Endothelial cell of umbilical vein (primary cell): Measurements from ENCODE around the gene SGK2. TPM values are rescaled to one million over a fixed set of nuclear protein-coding genes. Genes with fewer than 3 reads are reported as not detected.

Experiments used
- BruUV-seq: library from RNA; stranded (reverse); fragments of 400-500 nt; replicated peaks from 2 replicates; lab custom pipeline; 2021; lab: Mats Ljungman, UMichigan
- CTCF ChIA-PET: fragments of 300-600, 350-600 bp; sonication (Branson Sonifier 250); formaldehyde crosslinking; loops from one replicate; lab custom pipeline; 2021; ENCODE audit warnings: antibody characterized with exemption, inconsistent platforms; lab: Charles Lee
- POLR2A ChIA-PET: fragments of 300-600, 350-600 bp; sonication (Branson Sonifier 250); formaldehyde crosslinking; loops from one replicate; lab custom pipeline; 2021; ENCODE audit warnings: antibody characterized with exemption, inconsistent platforms; lab: Charles Lee
- DNase-seq: peaks from one replicate; pipeline ENCODE4 v3.0.0-alpha.2; 2011; ENCODE audit warnings: low read depth, low spot score
- FAIRE-seq: peaks from 2 replicates; lab custom pipeline; 2011; peaks lifted over from hg19 to GRCh38; lab: Jason Lieb, UNC
- H2AFZ ChIP-seq: 2 replicates; pipeline ENCODE4 v1.6.0; 2012; ENCODE audit warnings: low read depth, low read length, control low read depth, inconsistent platforms
- H3K27ac ChIP-seq: 2 replicates; pipeline ENCODE4 v1.5.1; 2011; ENCODE audit warnings: low read depth, mild to moderate bottlenecking, control low read depth, low read length, moderate library complexity; ENCODE audit not compliant: insufficient read depth
- H3K27me3 ChIP-seq, 2 experiments: 2 replicates each; pipeline versions ENCODE4 v1.6.0 to v1.6.1; 2011; ENCODE audit warnings: low read length in 2 of 2, mixed read lengths in 1 of 2; ENCODE audit not compliant: control insufficient read depth in 2 of 2, insufficient read depth in 2 of 2
- H3K36me3 ChIP-seq, 2 experiments: 2 replicates in 1 of 2; 3 replicates in 1 of 2; pipeline ENCODE4 v1.5.1; 2011; ENCODE audit warnings: low read length in 2 of 2, mild to moderate bottlenecking in 1 of 2, moderate library complexity in 1 of 2; ENCODE audit not compliant: control insufficient read depth in 2 of 2, insufficient read depth in 2 of 2; ENCODE audit errors: extremely low read depth in 1 of 2
- H3K4me1 ChIP-seq: 3 replicates; pipeline ENCODE4 v1.5.1; 2011; ENCODE audit warnings: mild to moderate bottlenecking, low read length; ENCODE audit not compliant: control insufficient read depth, insufficient read depth; ENCODE audit errors: extremely low read depth
- H3K4me2 ChIP-seq: 2 replicates; pipeline ENCODE4 v1.6.1; 2011; ENCODE audit warnings: low read length, control low read depth, mixed read lengths; ENCODE audit not compliant: insufficient read depth
- H3K4me3 ChIP-seq, 3 experiments: fragments of 200-600 bp in 1 of 3; sonication (generic), shearing (Covaris generic) in 1 of 3; replicated peaks in 1 of 3; 2 replicates each; pipeline ENCODE4 v1.5.1; 2011 to 2016; ENCODE audit warnings: control low read depth in 3 of 3, low read length in 3 of 3, mild to moderate bottlenecking in 2 of 3, inconsistent platforms in 1 of 3, low read depth in 1 of 3, moderate library complexity in 1 of 3; ENCODE audit not compliant: insufficient read depth in 1 of 3
- H3K79me2 ChIP-seq: 2 replicates; pipeline ENCODE4 v1.6.0; 2012; ENCODE audit warnings: low read length, inconsistent platforms; ENCODE audit not compliant: control insufficient read depth, insufficient read depth
- H3K9ac ChIP-seq: replicated peaks from 2 replicates; pipeline ENCODE3; 2011; ENCODE audit warnings: low read length, control low read depth; ENCODE audit not compliant: insufficient read depth; ENCODE audit errors: extremely low read depth
- H3K9me1 ChIP-seq: replicated peaks from 3 replicates; pipeline ENCODE4 v1.6.0; 2011; ENCODE audit warnings: mild to moderate bottlenecking, low read length; ENCODE audit not compliant: control insufficient read depth, insufficient read depth; ENCODE audit errors: extremely low read depth
- H3K9me3 ChIP-seq: replicated peaks from 2 replicates; pipeline ENCODE4 v1.5.1; 2012; ENCODE audit warnings: low read length, inconsistent platforms; ENCODE audit not compliant: control insufficient read depth, insufficient read depth
- H4K20me1 ChIP-seq: replicated peaks from 2 replicates; pipeline ENCODE3; 2011; ENCODE audit warnings: mild to moderate bottlenecking, low read length; ENCODE audit not compliant: control insufficient read depth, insufficient read depth; ENCODE audit errors: extremely low read depth
- EZH2 ChIP-seq: IDR thresholded peaks from 2 replicates; pipeline ENCODE4 v1.6.1; 2012; ENCODE audit warnings: borderline replicate concordance, low read depth, mild to moderate bottlenecking, moderate library complexity, low read length, inconsistent platforms; ENCODE audit not compliant: severe bottlenecking
- FOS ChIP-seq: IDR thresholded peaks from 2 replicates; pipeline ENCODE4 v1.6.1; 2011; ENCODE audit warnings: mild to moderate bottlenecking, low read length, moderate library complexity, borderline replicate concordance; ENCODE audit not compliant: insufficient read depth
- GATA2 ChIP-seq: IDR thresholded peaks from 2 replicates; pipeline ENCODE4 v1.7.0; 2011; ENCODE audit warnings: low read depth, mild to moderate bottlenecking, moderate library complexity, mixed read lengths, low read length; ENCODE audit not compliant: insufficient read length, insufficient read depth
- JUN ChIP-seq: IDR thresholded peaks from 2 replicates; pipeline ENCODE4 v1.6.1; 2011; ENCODE audit warnings: borderline replicate concordance, low read depth; ENCODE audit not compliant: insufficient read length, insufficient read depth
- MAX ChIP-seq: IDR thresholded peaks from 2 replicates; pipeline ENCODE4 v1.6.1; 2011; ENCODE audit not compliant: insufficient read depth, insufficient read length
- MYC ChIP-seq: IDR thresholded peaks from one replicate; pipeline ENCODE4 v1.6.1; 2011; ENCODE audit warnings: mild to moderate bottlenecking, low read depth, low read length
- POLR2A ChIP-seq: IDR thresholded peaks from 2 replicates; pipeline ENCODE4 v1.6.1; 2012; ENCODE audit warnings: low read depth, mild to moderate bottlenecking, control low read depth, low read length
- POLR2AphosphoS5 ChIP-seq: IDR thresholded peaks from 2 replicates; pipeline ENCODE4 v1.6.1; 2012; ENCODE audit warnings: low read depth, mild to moderate bottlenecking, control low read depth, low read length, moderate library complexity; ENCODE audit not compliant: insufficient read depth
- dilution Hi-C: fragments of 300-500 bp; cut with MboI; formaldehyde crosslinking; loops from one replicate; pipeline ENCODE4 v1.15.0; 2019; ENCODE audit warnings: low sequenced_read_pairs; ENCODE audit not compliant: extremely low pct_ligation_motif_present
- intact Hi-C: fragments of 100-400 bp; cut with micrococcal nuclease; formaldehyde crosslinking; loops from one replicate; pipeline ENCODE4 v1.10.0; 2022
- polyA plus RNA-seq, 4 experiments: library from polyadenylated mRNA; depleted of rRNA in 3 of 4; stranded (reverse) in 3 of 4; unstranded in 1 of 4; fragments of >200 nt; gene quantifications; 2 replicates each; pipeline versions ENCODE4 v1.2.1 to v1.2.3, GENCODE V29; 2011 to 2012; ENCODE audit warnings: missing spikeins in 1 of 4
- total RNA-seq: library from RNA; stranded (reverse); gene quantifications from 2 replicates; pipeline ENCODE4 v1.2.3, GENCODE V29; 2021
- TF ChIP-seq, protein P1 (sequence below), 2 donors: IDR thresholded peaks; 1 replicate in 1 of 2; 2 replicates in 1 of 2; pipeline ENCODE4 v1.5.1; 2011; ENCODE audit warnings: low read length in 2 of 2, mild to moderate bottlenecking in 2 of 2, moderate library complexity in 2 of 2, control low read depth in 1 of 2, inconsistent platforms in 1 of 2, low read depth in 1 of 2; ENCODE audit not compliant: insufficient read depth in 1 of 2; ENCODE audit errors: extremely low read depth in 1 of 2

SGK2 gene
- total and polyA plus RNA-seq, 2 donors (not counting 3 experiments of a cell fraction or from before 2014, with no cell fraction given), result 0.21 to 0.27 TPM

- FAIRE-seq (no peak), DNase-seq (no peak)
- Histone ChIP-seq H4K20me1 (no peaks in the 10 kb centered on the region), H3K9me3 (no peaks in the 10 kb centered on the region), H3K4me2 (no peak overlapping the region), H3K27me3 (no peaks in the 10 kb centered on the region), H3K9ac (no peak overlapping the region), H3K36me3 (no peaks in the 10 kb centered on the region), H3K4me1 (no peaks in the 10 kb centered on the region), H3K27ac (no peak overlapping the region), H3K4me3 (no peak overlapping the region), H2AFZ (no peak overlapping the region), H3K79me2 (no peaks in the 10 kb centered on the region), H3K9me1 (no peaks in the 10 kb centered on the region)
- ChIA-PET POLR2A (no interaction called here), CTCF (interaction anchor here (1.6 kb wide), 1 partner anchor 17 kb away, joined by 5 read pairs; no protein-coding TSS in a partner anchor)
- dilution Hi-C loops (no loop called here), intact Hi-C loops (no loop called here)
- no TSS peak for BruUV-seq
- TF ChIP-seq GATA2, result no peak
- TF ChIP-seq MAX, result no peak
- TF ChIP-seq MYC, result no peak
- no peak for TF ChIP-seq POLR2AphosphoS5
Observed at GRCh38 chr20:43531091-43531443, 27.8 kb upstream of the SGK2 start.

DNA sequence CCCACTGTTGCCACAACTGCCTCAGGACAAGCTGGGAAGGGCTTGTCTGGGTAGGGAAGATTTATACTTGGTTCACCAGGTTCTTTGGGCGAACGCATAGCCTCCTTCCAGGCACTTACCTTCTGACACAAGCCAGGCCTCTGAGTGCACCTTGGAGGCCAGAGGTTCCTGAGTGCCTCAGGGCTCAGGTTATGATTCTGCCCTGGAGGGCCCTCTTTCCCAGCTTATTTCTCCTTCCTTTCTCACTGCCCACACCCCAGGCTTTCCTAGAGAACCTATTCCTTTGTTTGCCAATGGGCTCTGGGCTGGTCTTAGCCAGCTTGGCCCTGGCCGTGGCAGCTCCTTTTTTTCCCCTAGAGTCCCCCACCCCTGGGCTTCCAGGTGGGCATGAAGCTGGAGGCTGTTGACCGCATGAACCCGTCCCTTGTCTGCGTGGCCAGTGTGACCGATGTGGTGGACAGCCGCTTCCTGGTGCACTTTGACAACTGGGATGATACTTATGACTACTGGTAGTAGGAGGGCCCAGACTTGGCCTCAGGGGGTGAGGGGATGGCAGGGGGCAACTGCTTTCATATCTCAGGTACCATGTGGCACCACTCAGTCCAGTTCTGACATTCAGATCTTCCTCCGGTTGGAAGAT lies 26.3 kb upstream of the SGK2 start:
- Histone ChIP-seq H3K9me3 (no peaks in the 10 kb centered on the region), H3K27ac (no peak overlapping the region), H3K27me3 (no peaks in the 10 kb centered on the region), H3K4me3 (no peak overlapping the region), H4K20me1 (no peaks in the 10 kb centered on the region), H2AFZ (no peak overlapping the region), H3K4me2 (no peak overlapping the region), H3K9ac (no peak overlapping the region), H3K4me1 (no peaks in the 10 kb centered on the region), H3K36me3 (no peaks in the 10 kb centered on the region), H3K9me1 (no peaks in the 10 kb centered on the region), H3K79me2 (no peaks in the 10 kb centered on the region)
- TF ChIP-seq GATA2 (no peak), MYC (no peak), JUN (no peak), POLR2AphosphoS5 (no peak), FOS (no peak), POLR2A (no peak), MAX (no peak), EZH2 (no peak)
- TF ChIP-seq, protein P1, sequence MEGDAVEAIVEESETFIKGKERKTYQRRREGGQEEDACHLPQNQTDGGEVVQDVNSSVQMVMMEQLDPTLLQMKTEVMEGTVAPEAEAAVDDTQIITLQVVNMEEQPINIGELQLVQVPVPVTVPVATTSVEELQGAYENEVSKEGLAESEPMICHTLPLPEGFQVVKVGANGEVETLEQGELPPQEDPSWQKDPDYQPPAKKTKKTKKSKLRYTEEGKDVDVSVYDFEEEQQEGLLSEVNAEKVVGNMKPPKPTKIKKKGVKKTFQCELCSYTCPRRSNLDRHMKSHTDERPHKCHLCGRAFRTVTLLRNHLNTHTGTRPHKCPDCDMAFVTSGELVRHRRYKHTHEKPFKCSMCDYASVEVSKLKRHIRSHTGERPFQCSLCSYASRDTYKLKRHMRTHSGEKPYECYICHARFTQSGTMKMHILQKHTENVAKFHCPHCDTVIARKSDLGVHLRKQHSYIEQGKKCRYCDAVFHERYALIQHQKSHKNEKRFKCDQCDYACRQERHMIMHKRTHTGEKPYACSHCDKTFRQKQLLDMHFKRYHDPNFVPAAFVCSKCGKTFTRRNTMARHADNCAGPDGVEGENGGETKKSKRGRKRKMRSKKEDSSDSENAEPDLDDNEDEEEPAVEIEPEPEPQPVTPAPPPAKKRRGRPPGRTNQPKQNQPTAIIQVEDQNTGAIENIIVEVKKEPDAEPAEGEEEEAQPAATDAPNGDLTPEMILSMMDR (IDR thresholded peaks at IDR 0.05; ENCODE audit: extremely low read depth in 1 of 2, insufficient read depth in 1 of 2, low read depth in 1 of 2, low read length in 2 of 2), result no peak
- intact Hi-C loops, result no loop called here
- no TSS peak for BruUV-seq
- FAIRE-seq, result no peak
- dilution Hi-C loops, result no loop called here
- DNase-seq, result no peak
- ChIA-PET POLR2A (no interaction called here), CTCF (interaction anchor here (0.9 to 1.6 kb wide), 4 partner anchors 27 to 1762 kb away, joined by 3 to 7 read pairs (median 4); no protein-coding TSS in a partner anchor)
